ENCODE data around the gene NPAS3. TPM values are rescaled to one million over a fixed set of nuclear protein-coding genes. Genes with fewer than 3 reads are reported as not detected.

The NPAS3 gene
- total and polyA plus RNA-seq, 2 of the 8 experiments (the other 6 are each of a cell fraction or from before 2014, with no cell fraction given) = 0.11 to 0.60 TPM

- Histone ChIP-seq H4K91ac (replicated peaks; ENCODE audit: insufficient read length, low read length) (no peak overlapping the region), H3K56ac (replicated peaks; ENCODE audit: insufficient read length, low read depth, low read length) (no peak overlapping the region), H3K27me3 (replicated peaks in 1 of 4; ENCODE audit: control insufficient read depth in 3 of 4, extremely low read depth in 1 of 4, insufficient read depth in 3 of 4, low read length in 3 of 4) (no peaks in the 10 kb centered on the region), H4K20me1 (replicated peaks in 1 of 2; ENCODE audit: control insufficient read depth in 1 of 2, insufficient read depth in 2 of 2, low read length in 2 of 2) (no peaks in the 10 kb centered on the region), H3K18ac (ENCODE audit: extremely low read depth, low read length) (no peak overlapping the region), H3K23ac (ENCODE audit: insufficient read length) (no peak overlapping the region), H2AFZ (ENCODE audit: low read length) (no peak overlapping the region), H3K79me2 (ENCODE audit: control insufficient read depth in 1 of 2, insufficient read depth in 2 of 2, low read length in 2 of 2) (no peaks in the 10 kb centered on the region), H3K4me2 (ENCODE audit: insufficient read depth in 1 of 2, low read depth in 2 of 2, low read length in 2 of 2) (no peak overlapping the region), H3K14ac (ENCODE audit: insufficient read length) (no peak overlapping the region), H3K9ac (replicated peaks in 1 of 4; ENCODE audit: extremely low read depth in 1 of 4, low read depth in 3 of 4, low read length in 3 of 4) (no peak overlapping the region), H3K4me1 (replicated peaks in 1 of 4; ENCODE audit: control insufficient read depth in 3 of 4, insufficient read depth in 4 of 4, low read length in 3 of 4) (no peaks in the 10 kb centered on the region), H3K36me3 (ENCODE audit: control insufficient read depth in 2 of 4, insufficient read depth in 4 of 4, low read length in 3 of 4) (no peaks in the 10 kb centered on the region), H2BK20ac (ENCODE audit: low read length) (no peak overlapping the region), H4K5ac (ENCODE audit: insufficient read length, low read depth, low read length) (no peak overlapping the region), H2BK12ac (ENCODE audit: low read depth, low read length) (no peak overlapping the region), H4K8ac (ENCODE audit: extremely low read depth, insufficient read depth, low read length) (no peak overlapping the region), H3K79me1 (ENCODE audit: low read depth, low read length) (no peaks in the 10 kb centered on the region), H3K27ac (ENCODE audit: low read depth, low read length) (no peak overlapping the region), H2BK120ac (replicated peaks; ENCODE audit: low read depth, low read length) (no peak overlapping the region), H3K4ac (replicated peaks; ENCODE audit: insufficient read length, low read depth, low read length) (no peak overlapping the region), H3K23me2 (ENCODE audit: low read depth, low read length) (no peaks in the 10 kb centered on the region), H2BK15ac (ENCODE audit: low read length) (no peak overlapping the region), H3K4me3 (ENCODE audit: extremely low read depth in 1 of 4, insufficient read depth in 2 of 4, low read depth in 3 of 4, low read length in 4 of 4) (no peak overlapping the region), H3K9me3 (ENCODE audit: insufficient read depth in 2 of 2, low read depth in 1 of 2, low read length in 1 of 2) (no peaks in the 10 kb centered on the region), H2BK5ac (ENCODE audit: low read depth, low read length) (no peak overlapping the region), H2AK5ac (ENCODE audit: low read depth, low read length) (no peak overlapping the region)
- CTCF ChIA-PET (ENCODE audit: partially characterized antibody) = interaction anchor here (0.7 to 1.0 kb wide), 2 partner anchors 17 to 27 kb away, joined by 3 read pairs; no protein-coding TSS in a partner anchor
- POLR2A ChIA-PET (ENCODE audit: partially characterized antibody) = no interaction called here
- DNase-seq (ENCODE audit: low read depth in 1 of 2, low spot score in 2 of 2) = no peak
- WGBS, 2 experiments (ENCODE audit: extremely low coverage in 1 of 2, insufficient coverage in 1 of 2, insufficient read length in 1 of 2, insufficient replicate concordance in 2 of 2, low coverage in 1 of 2, low lambda C conversion rate in 2 of 2, missing lambda C conversion rate in 1 of 2) = 80% methylated on average over 1 of the region's 1 CpG; no CpG with 5 or more reads in 1 of the 2 experiments
- no peak for FAIRE-seq
- TF ChIP-seq ASH2L (IDR thresholded peaks at IDR 0.05; ENCODE audit: low read length) (no peak), TBP (IDR thresholded peaks at IDR 0.05; ENCODE audit: low read depth, low read length) (no peak), RNF2 (IDR thresholded peaks at IDR 0.05; ENCODE audit: borderline replicate concordance, low read depth, low read length, missing control alignments, poor library complexity, severe bottlenecking) (no peak), SIN3A (conservative IDR thresholded peaks at IDR 0.05 in 1 of 2, IDR thresholded peaks at IDR 0.05 in 1 of 2; ENCODE audit: low read depth in 1 of 2, low read length in 2 of 2) (no peak)
These were observed 747.0 kb downstream of the NPAS3 start for GRCh38 chr14:33685698-33686097.

Measured in H1 (cell line).